ENCODE data around the gene GPSM1.

DNA sequence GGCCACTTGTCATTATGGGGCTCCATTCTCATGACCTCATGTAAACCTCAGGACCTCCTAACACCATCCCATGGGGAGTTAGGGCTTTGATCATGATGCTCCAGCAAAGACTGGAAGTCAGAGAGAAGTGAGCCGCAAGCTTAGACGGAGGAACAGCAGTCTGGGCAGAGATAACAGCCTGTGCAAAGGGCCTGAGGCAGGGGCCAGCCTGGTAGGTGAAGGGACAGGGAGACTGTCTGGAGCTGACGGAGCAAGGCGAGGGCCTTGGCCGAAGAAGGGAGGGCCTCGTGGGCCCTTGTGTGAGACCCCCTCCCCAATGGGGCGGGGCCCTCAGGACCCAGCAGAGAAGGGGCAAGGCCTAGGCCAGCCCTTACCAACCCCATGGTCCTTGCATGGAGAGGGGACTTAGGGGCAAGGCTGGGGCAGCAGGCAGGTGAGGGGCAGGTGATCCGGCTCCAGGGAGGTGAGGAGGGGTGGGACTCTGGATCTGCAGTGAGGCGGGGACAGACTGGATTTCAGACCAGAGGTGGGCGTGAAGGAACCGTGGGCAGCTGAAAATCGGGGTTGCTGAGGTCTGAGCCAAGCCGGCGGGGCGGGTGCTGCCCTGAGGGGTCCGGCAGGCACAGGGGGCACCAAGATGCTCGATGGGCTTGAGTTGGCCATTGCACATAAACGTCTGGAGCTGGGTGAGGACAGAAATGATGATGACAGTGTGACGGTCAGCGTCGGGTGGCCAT, 17.4 kb downstream of the GPSM1 start:
- TF ChIP-seq, protein P1, sequence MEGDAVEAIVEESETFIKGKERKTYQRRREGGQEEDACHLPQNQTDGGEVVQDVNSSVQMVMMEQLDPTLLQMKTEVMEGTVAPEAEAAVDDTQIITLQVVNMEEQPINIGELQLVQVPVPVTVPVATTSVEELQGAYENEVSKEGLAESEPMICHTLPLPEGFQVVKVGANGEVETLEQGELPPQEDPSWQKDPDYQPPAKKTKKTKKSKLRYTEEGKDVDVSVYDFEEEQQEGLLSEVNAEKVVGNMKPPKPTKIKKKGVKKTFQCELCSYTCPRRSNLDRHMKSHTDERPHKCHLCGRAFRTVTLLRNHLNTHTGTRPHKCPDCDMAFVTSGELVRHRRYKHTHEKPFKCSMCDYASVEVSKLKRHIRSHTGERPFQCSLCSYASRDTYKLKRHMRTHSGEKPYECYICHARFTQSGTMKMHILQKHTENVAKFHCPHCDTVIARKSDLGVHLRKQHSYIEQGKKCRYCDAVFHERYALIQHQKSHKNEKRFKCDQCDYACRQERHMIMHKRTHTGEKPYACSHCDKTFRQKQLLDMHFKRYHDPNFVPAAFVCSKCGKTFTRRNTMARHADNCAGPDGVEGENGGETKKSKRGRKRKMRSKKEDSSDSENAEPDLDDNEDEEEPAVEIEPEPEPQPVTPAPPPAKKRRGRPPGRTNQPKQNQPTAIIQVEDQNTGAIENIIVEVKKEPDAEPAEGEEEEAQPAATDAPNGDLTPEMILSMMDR (conservative IDR thresholded peaks at IDR 0.05; ENCODE audit: low read depth, low read length) = no peak
- TF ChIP-seq EZH2 (IDR thresholded peaks at IDR 0.05; ENCODE audit: low read length, unreplicated experiment) = no peak
- TF ChIP-seq EZH2phosphoT487 (IDR thresholded peaks at IDR 0.05; ENCODE audit: borderline replicate concordance, low read length) = no peak

All from PC-3 (cell line).